ENCODE results near the gene UGT1A6. TPM values are rescaled to one million over a fixed set of nuclear protein-coding genes. Genes with fewer than 3 reads are reported as not detected.
A peak's percentile ranks its signal among the peaks of the same experiment; 100 is the strongest.

Gene UGT1A6
- total and polyA plus RNA-seq, 2 of the 4 experiments (the other 2 are of a cell fraction) = not detected

- Histone ChIP-seq H4K5ac (ENCODE audit: low read depth, low read length) (no peak overlapping the region), H2BK15ac (ENCODE audit: low read depth, low read length) (no peak overlapping the region), H2BK20ac (ENCODE audit: low read depth, low read length) (no peak overlapping the region), H2AK5ac (ENCODE audit: low read depth, low read length) (no peak overlapping the region), H3K4me3 (ENCODE audit: insufficient read depth, low read depth, low read length) (no peak overlapping the region), H3K18ac (ENCODE audit: low read depth, low read length) (no peak overlapping the region), H3K27ac (ENCODE audit: insufficient read depth, low read length) (no peak overlapping the region), H2BK5ac (ENCODE audit: low read depth, low read length, poor library complexity, severe bottlenecking) (no peak overlapping the region), H3K14ac (replicated peaks; ENCODE audit: low read depth, low read length) (no peak overlapping the region), H3K9ac (ENCODE audit: low read depth, low read length) (no peak overlapping the region), H3K4me2 (ENCODE audit: low read depth, low read length) (no peak overlapping the region), H3K4me1 (ENCODE audit: control insufficient read depth, insufficient read depth, low read length) (no peaks in the 10 kb centered on the region), H3K79me1 (ENCODE audit: low read depth in 1 of 2, low read length in 2 of 2) (no peaks in the 10 kb centered on the region), H3K9me3 (ENCODE audit: control insufficient read depth, insufficient read depth, low read length) (no peaks in the 10 kb centered on the region), H3K4ac (ENCODE audit: low read depth, low read length) (no peak overlapping the region), H4K91ac (ENCODE audit: insufficient read depth, low read depth, low read length) (no peak overlapping the region), H4K20me1 (ENCODE audit: insufficient read depth, low read length) (no peaks in the 10 kb centered on the region), H2BK120ac (ENCODE audit: low read depth, low read length) (no peak overlapping the region), H3K56ac (ENCODE audit: extremely low read depth, insufficient read depth, low read length) (no peak overlapping the region), H2AFZ (replicated peaks; ENCODE audit: low read length, poor library complexity) (no peak overlapping the region), H3K36me3 (ENCODE audit: control insufficient read depth, insufficient read depth, low read length) (no peaks in the 10 kb centered on the region), H3K27me3 (ENCODE audit: control insufficient read depth, insufficient read depth, low read length) (peaks cover 8% of the 10 kb centered on the region), H2AK9ac (replicated peaks; ENCODE audit: low read depth, low read length, poor library complexity) (no peak overlapping the region), H4K8ac (ENCODE audit: low read depth in 2 of 2, low read length in 2 of 2) (no peak overlapping the region), H3K23ac (ENCODE audit: low read depth, low read length) (no peak overlapping the region), H3K9me1 (ENCODE audit: insufficient read depth, low read length) (no peaks in the 10 kb centered on the region)
- no CpG with 5 or more reads among the region's 2 CpGs for WGBS, 2 experiments (ENCODE audit: extremely low coverage in 2 of 2, insufficient read length in 1 of 2)
- dilution Hi-C loops (cut with HindIII; ENCODE audit: low sequenced_read_pairs, unreplicated experiment) (no loop called here), intact Hi-C loops (cut with micrococcal nuclease) (no loop called here), in situ Hi-C loops (cut with MboI; ENCODE audit: low sequenced_read_pairs) (no loop called here)
- no TSS peak for BruUV-seq (replicated peaks)
- DNase-seq (peak; percentile 5), ATAC-seq (ENCODE audit: low read depth) (no peak; the same call in 1 of the 2 replicates)
- ChIA-PET CTCF (no interaction called here), POLR2A (ENCODE audit: unreplicated experiment) (no interaction called here)
- peak; percentile 84 for TF ChIP-seq USF2 (IDR thresholded peaks at IDR 0.05; ENCODE audit: low read depth, low read length)
- TF ChIP-seq MAFK (IDR thresholded peaks at IDR 0.05; ENCODE audit: low read depth, low read length) = no peak
- TF ChIP-seq CHD1 (IDR thresholded peaks at IDR 0.05; ENCODE audit: low read depth, low read length) = no peak
- TF ChIP-seq MXI1 (IDR thresholded peaks at IDR 0.05; ENCODE audit: borderline replicate concordance, low read depth, low read length) = no peak
- TF ChIP-seq RFX5 (IDR thresholded peaks at IDR 0.05; ENCODE audit: low read depth, low read length) = no peak
Observed at GRCh38 chr2:233814056-233814835, 121.6 kb downstream of the UGT1A6 start.

Data from IMR-90 (cell line).